HCT116 (cell line): Measurements from ENCODE around the gene PPM1H. TPM values are rescaled to one million over a fixed set of nuclear protein-coding genes. Genes with fewer than 3 reads are reported as not detected.

Experiments
- ATAC-seq: fragments of 200-7000 bp; cut with Tn5 transposase; 2 replicates; pipeline ENCODE4 v1.9.1; 2020; ENCODE audit warnings: mild to moderate bottlenecking, moderate library complexity
- BruUV-seq: library from RNA; stranded (reverse); fragments of 400-500 nt; replicated peaks from 2 replicates; lab custom pipeline; 2021; lab: Mats Ljungman, UMichigan
- CTCF ChIA-PET: fragments of 300-600 bp; sonication (Branson Sonifier 250); formaldehyde crosslinking; loops from one replicate; lab custom pipeline; 2021; ENCODE audit warnings: antibody characterized with exemption; lab: Charles Lee
- POLR2A ChIA-PET: fragments of 300-600, 350-600 bp; sonication (Branson Sonifier 250); formaldehyde crosslinking; loops from one replicate; lab custom pipeline; 2021; ENCODE audit warnings: antibody characterized with exemption; lab: Charles Lee
- RAD21 ChIA-PET, 2 experiments: fragments of 300-600 bp; sonication (Branson Sonifier 250); formaldehyde crosslinking; loops; one replicate each; lab custom pipeline; 2023; ENCODE audit warnings: low total read pairs in 2 of 2; ENCODE audit not compliant: uncharacterized antibody in 2 of 2, unreplicated experiment in 2 of 2, low non-redundant PET in 1 of 2; lab: Charles Lee
- DNase-seq: peaks from one replicate; pipeline ENCODE4 v3.0.0-alpha.2; 2010; ENCODE audit warnings: low read depth, low spot score
- H2AFZ ChIP-seq: fragments of 200-600 bp; shearing (Covaris generic), sonication (generic); 2 replicates; pipeline ENCODE4 v1.6.1; 2017; ENCODE audit warnings: low read depth, mixed run types, mixed read lengths, antibody characterized with exemption, low read length; ENCODE audit not compliant: poor library complexity, severe bottlenecking
- H3K27ac ChIP-seq: 2 replicates; pipeline ENCODE4 v1.5.1; 2012; ENCODE audit warnings: low read depth, low read length
- H3K27me3 ChIP-seq: fragments of 200-600 bp; sonication (generic); 2 replicates; pipeline ENCODE4 v1.6.1; 2016; ENCODE audit warnings: mixed run types, low read length, mixed read lengths; ENCODE audit not compliant: insufficient read depth
- H3K36me3 ChIP-seq, 2 experiments: fragments of 200-500 bp in 1 of 2; fragments of 200-600 bp in 1 of 2; sonication (Bioruptor generic) in 1 of 2; sonication (generic) in 1 of 2; 2 replicates each; pipeline versions ENCODE4 v1.5.1 to v1.6.1; 2014 to 2016; ENCODE audit warnings: low read length in 2 of 2, inconsistent platforms in 1 of 2, mixed read lengths in 1 of 2, mixed run types in 1 of 2; ENCODE audit not compliant: insufficient read depth in 2 of 2, control insufficient read depth in 1 of 2
- H3K4me1 ChIP-seq, 2 experiments: fragments of 200-600 bp in 1 of 2; sonication (generic) in 1 of 2; 2 replicates each; pipeline versions ENCODE4 v1.5.1 to v1.6.1; 2012 to 2017; ENCODE audit warnings: low read length in 2 of 2, inconsistent platforms in 1 of 2, mild to moderate bottlenecking in 1 of 2, mixed read lengths in 1 of 2, mixed run types in 1 of 2, moderate library complexity in 1 of 2; ENCODE audit not compliant: insufficient read depth in 2 of 2, control insufficient read depth in 1 of 2
- H3K4me2 ChIP-seq: fragments of 200-600 bp; sonication (generic); 2 replicates; pipeline ENCODE4 v1.6.1; 2017; ENCODE audit warnings: mixed run types, low read length, mixed read lengths
- H3K4me3 ChIP-seq, 2 experiments: fragments of 200-600 bp in 1 of 2; sonication (generic) in 1 of 2; replicated peaks in 1 of 2; 2 replicates each; pipeline ENCODE4 v1.5.1; 2011 to 2016; ENCODE audit warnings: low read length in 2 of 2, control low read depth in 1 of 2, low read depth in 1 of 2, mild to moderate bottlenecking in 1 of 2, mixed read lengths in 1 of 2, mixed run types in 1 of 2
- H3K79me2 ChIP-seq: fragments of 200-600 bp; sonication (generic); 2 replicates; pipeline ENCODE4 v1.6.1; 2017; ENCODE audit warnings: mild to moderate bottlenecking, mixed run types, low read length, moderate library complexity, mixed read lengths; ENCODE audit not compliant: insufficient read depth
- H3K9ac ChIP-seq: fragments of 200-600 bp; sonication (generic); 2 replicates; pipeline ENCODE4 v1.6.1; 2016; ENCODE audit warnings: low read length, mixed read lengths
- H3K9me2 ChIP-seq: fragments of 200-600 bp; sonication (generic), shearing (Covaris generic); 2 replicates; pipeline ENCODE4 v1.6.1; 2017; ENCODE audit warnings: mixed run types, mild to moderate bottlenecking, moderate library complexity; ENCODE audit not compliant: insufficient read depth
- H3K9me3 ChIP-seq, 2 experiments: fragments of 200-500 bp in 1 of 2; fragments of 200-600 bp in 1 of 2; sonication (Bioruptor generic) in 1 of 2; sonication (generic) in 1 of 2; 2 replicates each; pipeline ENCODE4 v1.6.1; 2014 to 2017; ENCODE audit warnings: low read length in 2 of 2, mixed read lengths in 2 of 2, inconsistent platforms in 1 of 2, low read depth in 1 of 2, mild to moderate bottlenecking in 1 of 2, mixed run types in 1 of 2, moderate library complexity in 1 of 2; ENCODE audit not compliant: control insufficient read depth in 1 of 2, insufficient read depth in 1 of 2
- H4K20me1 ChIP-seq: fragments of 200-600 bp; sonication (generic), shearing (Covaris generic); 2 replicates; pipeline ENCODE4 v1.6.1; 2017; ENCODE audit warnings: mixed run types, mild to moderate bottlenecking, moderate library complexity; ENCODE audit not compliant: insufficient read depth
- ATF3 ChIP-seq: IDR thresholded peaks from 2 replicates; pipeline ENCODE4 v1.6.1; 2012
- CBX3 ChIP-seq: IDR thresholded peaks from 2 replicates; pipeline ENCODE4 v1.6.1; 2012; ENCODE audit warnings: low read depth
- CEBPB ChIP-seq: IDR thresholded peaks from 2 replicates; pipeline ENCODE4 v1.6.1; 2012; ENCODE audit warnings: low read depth
- ELF1 ChIP-seq: IDR thresholded peaks from 2 replicates; pipeline ENCODE4 v1.6.1; 2012; ENCODE audit warnings: low read depth, borderline replicate concordance
- EZH2 ChIP-seq: fragments of 200-600 bp; sonication (generic); IDR thresholded peaks from 2 replicates; pipeline ENCODE4 v1.6.1; 2017; ENCODE audit warnings: antibody characterized with exemption, mixed run types
- EZH2phosphoT487 ChIP-seq: fragments of 200-600 bp; IDR thresholded peaks from 2 replicates; pipeline ENCODE4 v1.6.1; 2018; ENCODE audit warnings: antibody characterized with exemption, borderline replicate concordance
- FOSL1 ChIP-seq: IDR thresholded peaks from 2 replicates; pipeline ENCODE4 v1.6.1; 2012; ENCODE audit warnings: low read depth
- JUND ChIP-seq: IDR thresholded peaks from 2 replicates; pipeline ENCODE4 v1.6.1; 2012
- MAX ChIP-seq: IDR thresholded peaks from 2 replicates; pipeline ENCODE4 v1.6.1; 2012
- POLR2A ChIP-seq: IDR thresholded peaks from 2 replicates; pipeline ENCODE4 v1.7.0; 2011; ENCODE audit warnings: borderline replicate concordance; ENCODE audit not compliant: insufficient read depth, insufficient read length; ENCODE audit errors: extremely low read depth
- POLR2AphosphoS5 ChIP-seq: IDR thresholded peaks from 2 replicates; pipeline ENCODE4 v1.6.1; 2011; ENCODE audit warnings: mild to moderate bottlenecking, low read depth, low read length, moderate library complexity
- RAD21 ChIP-seq: IDR thresholded peaks from 2 replicates; pipeline ENCODE4 v1.6.1; 2012; ENCODE audit warnings: low read depth, mild to moderate bottlenecking
- SIN3A ChIP-seq: IDR thresholded peaks from 2 replicates; pipeline ENCODE4 v1.6.1; 2012; ENCODE audit warnings: low read depth
- SP1 ChIP-seq: IDR thresholded peaks from 2 replicates; pipeline ENCODE4 v1.6.1; 2012; ENCODE audit warnings: low read depth
- SRF ChIP-seq: IDR thresholded peaks from 2 replicates; pipeline ENCODE4 v1.6.1; 2012; ENCODE audit warnings: low read depth
- TCF7L2 ChIP-seq: IDR thresholded peaks from 2 replicates; pipeline ENCODE4 v1.7.0; 2011; ENCODE audit warnings: borderline replicate concordance, inconsistent platforms; ENCODE audit not compliant: insufficient read depth, insufficient read length; ENCODE audit errors: extremely low read depth
- YY1 ChIP-seq: IDR thresholded peaks from 2 replicates; pipeline ENCODE4 v1.6.1; 2011; ENCODE audit warnings: low read length, low read depth, moderate library complexity, mild to moderate bottlenecking; ENCODE audit not compliant: insufficient replicate concordance; ENCODE audit errors: extremely low read depth
- ZBTB33 ChIP-seq: IDR thresholded peaks from 2 replicates; pipeline ENCODE4 v1.6.1; 2011; ENCODE audit warnings: mild to moderate bottlenecking, low read length, moderate library complexity; ENCODE audit not compliant: insufficient replicate concordance; ENCODE audit errors: extremely low read depth
- ZFX ChIP-seq: fragments of 450-650 bp; IDR thresholded peaks from 2 replicates; pipeline ENCODE4 v1.6.1; 2017
- ZNF274 ChIP-seq: fragments of 200-500 bp; sonication (Bioruptor generic); IDR thresholded peaks from 2 replicates; pipeline ENCODE4 v1.6.1; 2014; ENCODE audit warnings: mild to moderate bottlenecking, low read depth, low read length, inconsistent platforms
- intact Hi-C: fragments of 100-400 bp; cut with micrococcal nuclease; formaldehyde crosslinking; loops from 2 replicates; pipeline ENCODE4 v1.10.0; 2022
- total RNA-seq: library from RNA; stranded (reverse); gene quantifications from one replicate; pipeline ENCODE4 v1.2.1, GENCODE V29; 2021; ENCODE audit not compliant: unreplicated experiment

PPM1H gene
- total RNA-seq, 1 experiment from 2014 or later: 8.0 TPM

DNA sequence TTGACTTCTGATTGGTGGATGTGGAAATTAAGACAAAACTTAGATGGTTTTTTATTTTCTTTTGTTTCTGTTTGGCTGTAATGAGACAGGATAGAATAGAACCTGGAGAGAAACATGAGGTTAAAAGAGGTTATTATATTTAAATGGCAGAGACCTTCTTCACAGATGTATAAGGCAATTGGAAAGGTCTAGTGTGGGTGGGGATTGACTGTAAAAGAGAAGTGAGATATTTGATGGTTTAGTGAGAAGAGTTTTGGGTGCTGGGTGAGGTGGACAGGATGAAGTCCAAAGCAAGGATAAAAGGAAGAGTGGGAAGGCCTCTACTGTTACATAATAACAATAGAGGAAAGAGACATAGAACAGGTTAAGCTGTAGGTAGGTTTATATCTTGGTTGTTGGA is 43.8 kb upstream of the PPM1H start:
- no TSS peak for BruUV-seq
- H3K4me1 ChIP-seq: peaks cover 4 to 11% of the 10 kb centered on the region in 2 experiments; a peak in 3 of 4 replicates

GRCh38 chr12:62977883-62978282 is 42.9 kb upstream of the PPM1H start:
- ChIA-PET CTCF (no interaction called here), RAD21 (no interaction called here), POLR2A (no interaction called here)
- no peak overlapping the region for H3K27ac ChIP-seq
- DNase-seq (no peak), ATAC-seq (no peak)
- no peak overlapping the region for H2AFZ ChIP-seq
- no peaks in the 10 kb centered on the region for H4K20me1 ChIP-seq
- no peaks in the 10 kb centered on the region for H3K27me3 ChIP-seq
- BruUV-seq: no TSS peak
- H3K4me3 ChIP-seq: no peak overlapping the region
- no peaks in the 10 kb centered on the region for H3K9me2 ChIP-seq
- H3K9me3 ChIP-seq: no peaks in the 10 kb centered on the region
- no peak overlapping the region for H3K9ac ChIP-seq
- no peaks in the 10 kb centered on the region for H3K79me2 ChIP-seq
- TF ChIP-seq EZH2 (no peak), SP1 (no peak), ZBTB33 (no peak), RAD21 (no peak), YY1 (no peak), FOSL1 (no peak), SRF (no peak), ZFX (no peak), JUND (no peak), CBX3 (no peak), TCF7L2 (no peak), SIN3A (no peak), POLR2AphosphoS5 (no peak), EZH2phosphoT487 (no peak), CEBPB (no peak), ELF1 (no peak), ATF3 (no peak), ZNF274 (no peak), POLR2A (no peak), MAX (no peak)
- H3K36me3 ChIP-seq: no peaks in the 10 kb centered on the region
- intact Hi-C loops: no loop called here
- H3K4me2 ChIP-seq: peak overlapping the region; percentile 39
- peaks cover 4 to 11% of the 10 kb centered on the region in 2 experiments; a peak in 3 of 4 replicates for H3K4me1 ChIP-seq

More for the DNA sequence above, 43.8 kb upstream of the PPM1H start:
- POLR2A ChIA-PET: no interaction called here
- peak overlapping the region; percentile 40 for H2AFZ ChIP-seq
- no peaks in the 10 kb centered on the region for H3K27me3 ChIP-seq
- no peak for TF ChIP-seq ATF3
- TF ChIP-seq, all 23 proteins: peak for 0
- Histone ChIP-seq H4K20me1 (no peaks in the 10 kb centered on the region), H3K9ac (no peak overlapping the region), H3K36me3 (no peaks in the 10 kb centered on the region), H3K4me3 (no peak overlapping the region), H3K9me3 (no peaks in the 10 kb centered on the region), H3K4me2 (no peak overlapping the region), H3K27ac (no peak overlapping the region), H3K79me2 (no peaks in the 10 kb centered on the region), H3K9me2 (no peaks in the 10 kb centered on the region)
- ChIA-PET CTCF (no interaction called here), RAD21 (no interaction called here)
- intact Hi-C loops: no loop called here
- ATAC-seq (no peak), DNase-seq (no peak)
